HEK293T (cell line): ENCODE data around the gene MOB3C.

Experiments
- CTCF ChIA-PET: fragments of 350-600 bp; formaldehyde crosslinking; extraction: SDS; loops from one replicate; lab custom pipeline; 2021; ENCODE audit warnings: antibody characterized with exemption, inconsistent platforms; lab: Yijun Ruan, JAX
- POLR2A ChIA-PET: fragments of 350-600 bp; formaldehyde crosslinking; extraction: SDS; loops from one replicate; lab custom pipeline; 2020; ENCODE audit warnings: antibody characterized with exemption, inconsistent platforms; lab: Yijun Ruan, JAX
- DNase-seq: peaks from one replicate; pipeline ENCODE4 v3.0.0; 2012; ENCODE audit warnings: mixed read lengths; ENCODE audit errors: extremely low spot score
- ARNT ChIP-seq: fragments of 450-650 bp; IDR thresholded peaks from 2 replicates; pipeline ENCODE4 v1.6.1; 2017; ENCODE audit warnings: mild to moderate bottlenecking
- BHLHE40 ChIP-seq: fragments of 450-650 bp; IDR thresholded peaks from 2 replicates; pipeline ENCODE4 v1.6.1; 2016; ENCODE audit warnings: mild to moderate bottlenecking, moderate library complexity, borderline replicate concordance
- CTBP1 ChIP-seq: fragments of 450-650 bp; IDR thresholded peaks from 2 replicates; pipeline ENCODE4 v1.6.1; 2016; ENCODE audit warnings: borderline replicate concordance
- ELF4 ChIP-seq: fragments of 450-650 bp; IDR thresholded peaks from 2 replicates; pipeline ENCODE4 v1.6.1; 2017; ENCODE audit warnings: antibody characterized with exemption
- FOXA1 ChIP-seq: fragments of 450-650 bp; IDR thresholded peaks from 2 replicates; pipeline ENCODE4 v1.6.1; 2016; ENCODE audit warnings: mild to moderate bottlenecking
- FOXK2 ChIP-seq: fragments of 450-650 bp; IDR thresholded peaks from 2 replicates; pipeline ENCODE4 v1.6.1; 2016; ENCODE audit warnings: mild to moderate bottlenecking
- FOXM1 ChIP-seq: fragments of 450-650 bp; IDR thresholded peaks from 2 replicates; pipeline ENCODE4 v1.6.1; 2017; ENCODE audit warnings: mild to moderate bottlenecking, borderline replicate concordance
- HDGF ChIP-seq: fragments of 450-650 bp; IDR thresholded peaks from 2 replicates; pipeline ENCODE4 v1.6.1; 2017; ENCODE audit warnings: antibody characterized with exemption, borderline replicate concordance
- L3MBTL2 ChIP-seq: fragments of 450-650 bp; conservative IDR thresholded peaks from 2 replicates; pipeline ENCODE4 v1.6.1; 2016; ENCODE audit warnings: mild to moderate bottlenecking
- LEF1 ChIP-seq: fragments of 450-650 bp; IDR thresholded peaks from 2 replicates; pipeline ENCODE4 v1.6.1; 2017; ENCODE audit warnings: mild to moderate bottlenecking, borderline replicate concordance
- NFRKB ChIP-seq: fragments of 450-650 bp; IDR thresholded peaks from 2 replicates; pipeline ENCODE4 v1.6.1; 2016; ENCODE audit warnings: mild to moderate bottlenecking, moderate library complexity
- SP1 ChIP-seq: fragments of 450-650 bp; IDR thresholded peaks from 2 replicates; pipeline ENCODE4 v1.6.1; 2017
- SUZ12 ChIP-seq: fragments of 450-650 bp; IDR thresholded peaks from 2 replicates; pipeline ENCODE4 v1.6.1; 2016; ENCODE audit warnings: mild to moderate bottlenecking
- TARDBP ChIP-seq: fragments of 450-650 bp; IDR thresholded peaks from 2 replicates; pipeline ENCODE4 v1.6.1; 2016
- ZNF384 ChIP-seq: fragments of 450-650 bp; IDR thresholded peaks from 2 replicates; pipeline ENCODE4 v1.6.1; 2016
- TF ChIP-seq, protein P1 (sequence below): fragments of 450-650 bp; IDR thresholded peaks from 2 replicates; pipeline ENCODE4 v1.6.1; 2016

MOB3C gene

DNA sequence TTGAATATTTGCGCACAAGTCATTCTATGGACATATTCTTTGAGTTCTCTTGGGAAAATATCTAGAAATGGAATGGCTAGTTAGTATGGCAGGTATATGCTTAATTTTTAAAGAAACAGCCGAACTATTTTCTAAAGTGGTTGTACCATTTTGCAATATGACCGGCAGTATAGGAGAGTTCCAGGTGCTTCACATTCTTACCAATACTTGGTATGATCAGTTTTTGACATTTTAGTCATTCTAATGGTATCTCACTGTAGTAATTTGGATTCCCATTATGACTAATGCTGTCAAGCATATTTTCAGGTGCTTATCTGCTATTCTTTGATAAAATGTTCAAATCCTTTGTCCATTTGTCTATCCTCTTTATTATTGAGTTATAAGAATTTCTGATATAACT is 31.0 kb upstream of the MOB3C start:
- CTCF ChIA-PET = no interaction called here
- TF ChIP-seq SP1 (no peak), SUZ12 (no peak), FOXK2 (no peak), ZNF384 (no peak), NFRKB (no peak), FOXM1 (no peak), ELF4 (no peak), CTBP1 (no peak), FOXA1 (no peak), ARNT (no peak), LEF1 (no peak), L3MBTL2 (no peak), TARDBP (no peak), BHLHE40 (no peak), HDGF (no peak)
- TF ChIP-seq, protein P1, sequence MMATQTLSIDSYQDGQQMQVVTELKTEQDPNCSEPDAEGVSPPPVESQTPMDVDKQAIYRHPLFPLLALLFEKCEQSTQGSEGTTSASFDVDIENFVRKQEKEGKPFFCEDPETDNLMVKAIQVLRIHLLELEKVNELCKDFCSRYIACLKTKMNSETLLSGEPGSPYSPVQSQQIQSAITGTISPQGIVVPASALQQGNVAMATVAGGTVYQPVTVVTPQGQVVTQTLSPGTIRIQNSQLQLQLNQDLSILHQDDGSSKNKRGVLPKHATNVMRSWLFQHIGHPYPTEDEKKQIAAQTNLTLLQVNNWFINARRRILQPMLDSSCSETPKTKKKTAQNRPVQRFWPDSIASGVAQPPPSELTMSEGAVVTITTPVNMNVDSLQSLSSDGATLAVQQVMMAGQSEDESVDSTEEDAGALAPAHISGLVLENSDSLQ = no peak
- POLR2A ChIA-PET = no interaction called here
- DNase-seq = no peak

DNA sequence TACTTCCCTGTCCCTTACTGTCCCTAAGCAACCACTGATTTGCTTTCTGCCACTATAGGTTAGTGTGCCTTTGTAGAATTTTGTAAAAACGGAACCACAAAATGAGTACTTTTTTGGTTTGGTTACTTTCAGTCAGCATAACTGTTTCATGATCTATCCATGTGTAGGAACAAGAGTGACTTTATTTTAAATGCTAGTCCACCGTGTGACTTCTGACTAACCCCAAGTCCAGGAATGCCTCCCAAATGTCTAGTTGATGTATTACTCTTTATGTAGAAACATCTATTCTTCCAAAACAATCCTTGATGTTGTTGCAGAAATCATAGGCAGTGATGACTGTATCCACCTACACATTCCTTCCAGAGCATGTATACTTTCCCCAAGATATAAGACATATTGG is 30.2 kb upstream of the MOB3C start:
- TF ChIP-seq CTBP1 (no peak), NFRKB (no peak), L3MBTL2 (no peak), LEF1 (no peak), HDGF (no peak), BHLHE40 (no peak), FOXA1 (no peak), FOXK2 (no peak)
- TF ChIP-seq, protein P1 = no peak
- ChIA-PET CTCF (no interaction called here), POLR2A (no interaction called here)
- DNase-seq = no peak

GRCh38 chr1:46646331-46646730 is 29.7 kb upstream of the MOB3C start:
- no peak for TF ChIP-seq NFRKB
- CTCF ChIA-PET = no interaction called here
- POLR2A ChIA-PET = no interaction called here
- no peak for DNase-seq

GRCh38 chr1:46645815-46646214 is 29.2 kb upstream of the MOB3C start:
- ChIA-PET CTCF (no interaction called here), POLR2A (no interaction called here)
- TF ChIP-seq FOXM1 (no peak), BHLHE40 (no peak)
- DNase-seq = no peak

GRCh38 chr1:46643368-46643775 is 26.8 kb upstream of the MOB3C start:
- POLR2A ChIA-PET = interaction anchor here (1.1 to 1.2 kb wide), 2 partner anchors 10 to 41 kb away, joined by 3 read pairs; no protein-coding TSS in a partner anchor
- DNase-seq = no peak
- CTCF ChIA-PET = no interaction called here

DNA sequence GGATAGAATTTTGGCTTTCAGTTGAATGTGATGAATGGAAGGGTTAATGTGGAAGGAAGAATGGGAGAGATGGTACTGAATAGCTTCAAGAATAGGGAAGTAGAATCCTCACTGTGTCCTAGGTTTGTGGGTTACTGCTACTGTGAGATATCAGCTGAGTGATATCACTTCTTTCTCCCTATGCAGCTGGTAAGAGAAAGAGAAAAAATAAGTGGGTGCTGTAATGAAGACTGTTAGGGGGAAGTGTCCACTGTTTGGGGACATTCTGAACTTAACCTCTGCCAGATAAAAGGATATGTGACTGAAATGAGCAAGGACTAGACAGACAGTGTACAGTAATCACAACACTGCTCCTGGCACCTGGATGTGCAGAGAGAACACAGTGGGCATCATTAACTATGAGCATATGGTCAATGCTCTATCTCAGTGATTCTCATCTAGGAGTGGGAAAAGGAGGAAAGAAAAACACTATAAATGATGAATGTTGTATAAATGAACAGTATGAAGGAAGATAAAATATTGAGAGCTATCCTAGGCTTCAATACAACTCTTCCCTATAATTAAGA is 25.6 kb upstream of the MOB3C start:
- ChIA-PET POLR2A (no interaction called here), CTCF (no interaction called here)
- no peak for DNase-seq
- TF ChIP-seq SUZ12 (no peak), FOXM1 (no peak), TARDBP (no peak), ELF4 (no peak), LEF1 (no peak)

More at GRCh38 chr1:46643368-46643775, 26.8 kb upstream of the MOB3C start:
- TF ChIP-seq, protein P1 = peak; percentile 66; the same call in 1 of the 2 replicates
- no peak for TF ChIP-seq FOXK2

- TF ChIP-seq CTBP1 = no peak
- no peak for TF ChIP-seq BHLHE40
- no peak for TF ChIP-seq NFRKB
- TF ChIP-seq HDGF = no peak
- no peak for TF ChIP-seq TARDBP
- no peak for TF ChIP-seq FOXA1
- TF ChIP-seq SUZ12 = no peak
- no peak for TF ChIP-seq ARNT
- no peak for TF ChIP-seq L3MBTL2
- no peak for DNase-seq
- ChIA-PET POLR2A (no interaction called here), CTCF (no interaction called here)
Measured at GRCh38 chr1:46639547-46639946, 22.9 kb upstream of the MOB3C start.
